ENCODE measurements around the gene WDR1.

The WDR1 gene

DNA sequence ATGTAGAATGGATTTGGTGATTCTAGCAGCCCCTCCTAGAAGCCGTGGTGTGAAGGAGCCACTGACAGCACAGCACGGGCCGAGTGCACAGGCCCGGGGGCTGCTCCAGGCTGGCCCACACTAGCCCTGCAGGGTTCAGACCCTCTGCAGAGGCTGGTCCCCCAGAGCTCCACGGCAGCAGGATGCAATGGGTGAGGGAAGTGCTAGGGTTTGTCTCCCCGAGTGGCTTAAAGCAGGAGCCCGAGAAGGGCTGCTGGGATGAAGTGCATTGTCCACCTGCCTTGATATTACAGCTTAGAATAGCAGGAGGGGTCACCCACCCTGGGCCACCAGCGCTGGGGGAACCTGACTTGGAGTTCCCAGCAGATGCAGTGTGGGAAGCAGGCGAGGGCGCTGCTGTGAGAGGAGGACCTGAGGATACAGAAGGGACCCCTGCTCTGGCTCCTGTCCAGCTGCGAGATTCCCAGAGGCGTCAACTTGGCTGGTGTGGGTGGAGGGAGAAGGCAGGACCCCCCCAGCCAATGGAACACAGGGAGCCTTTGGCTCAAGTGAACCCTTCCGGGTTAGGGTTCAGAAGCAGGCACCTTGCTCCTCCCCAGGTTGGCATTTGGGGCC lies 30.0 kb downstream of the WDR1 start:
- DNase-seq (ENCODE audit: low read depth in 1 of 2, low spot score in 1 of 2), result no peak

GRCh38 chr4:10085828-10086505 lies 30.6 kb downstream of the WDR1 start:
- DNase-seq (ENCODE audit: low read depth in 1 of 2, low spot score in 1 of 2), result no peak

- DNase-seq (ENCODE audit: low read depth in 1 of 2, low spot score in 1 of 2), result no peak
Measured at GRCh38 chr4:10085386-10085785, 31.2 kb downstream of the WDR1 start.

DNA sequence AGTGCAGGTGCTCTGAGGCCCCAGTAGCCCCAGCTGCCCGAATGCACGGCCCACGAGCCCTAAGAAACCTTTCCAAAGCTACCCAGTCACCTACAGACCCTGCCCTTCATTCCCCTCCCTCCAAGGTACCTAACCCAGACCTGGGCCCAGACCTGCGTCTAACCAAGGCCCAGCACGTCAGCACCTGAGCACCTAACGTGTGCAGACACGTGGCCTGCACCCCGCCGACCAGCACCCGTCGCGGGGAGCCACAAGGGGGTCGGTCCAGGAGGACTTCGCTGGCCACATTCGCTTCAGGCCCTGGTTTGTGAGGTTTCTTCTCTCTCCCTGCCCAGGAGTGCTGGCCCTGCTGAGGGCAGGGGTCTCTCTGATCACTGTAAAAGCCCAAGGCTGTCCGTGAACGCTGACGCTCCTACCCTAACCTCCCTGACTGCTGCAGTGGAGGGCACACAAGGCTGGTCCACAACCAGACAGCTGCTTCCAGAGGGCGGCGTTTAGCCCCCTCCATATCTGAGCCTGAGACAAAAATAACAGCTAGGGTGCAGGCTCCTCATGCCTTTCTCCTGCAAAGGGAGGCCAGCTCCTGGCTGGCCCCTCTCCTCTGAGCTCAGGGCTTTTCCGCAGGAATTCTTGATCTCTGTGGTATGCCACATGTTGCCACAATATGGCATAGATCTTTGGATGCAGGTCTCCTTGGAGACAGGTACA lies 31.8 kb downstream of the WDR1 start:
- DNase-seq (ENCODE audit: low read depth in 1 of 2, low spot score in 1 of 2), result no peak

GRCh38 chr4:10083861-10084641 lies 32.5 kb downstream of the WDR1 start:
- no peak for DNase-seq (ENCODE audit: low read depth in 1 of 2, low spot score in 1 of 2)

- no peak for DNase-seq (ENCODE audit: low read depth in 1 of 2, low spot score in 1 of 2)
Measured at GRCh38 chr4:10083331-10083771, 33.2 kb downstream of the WDR1 start.

DNA sequence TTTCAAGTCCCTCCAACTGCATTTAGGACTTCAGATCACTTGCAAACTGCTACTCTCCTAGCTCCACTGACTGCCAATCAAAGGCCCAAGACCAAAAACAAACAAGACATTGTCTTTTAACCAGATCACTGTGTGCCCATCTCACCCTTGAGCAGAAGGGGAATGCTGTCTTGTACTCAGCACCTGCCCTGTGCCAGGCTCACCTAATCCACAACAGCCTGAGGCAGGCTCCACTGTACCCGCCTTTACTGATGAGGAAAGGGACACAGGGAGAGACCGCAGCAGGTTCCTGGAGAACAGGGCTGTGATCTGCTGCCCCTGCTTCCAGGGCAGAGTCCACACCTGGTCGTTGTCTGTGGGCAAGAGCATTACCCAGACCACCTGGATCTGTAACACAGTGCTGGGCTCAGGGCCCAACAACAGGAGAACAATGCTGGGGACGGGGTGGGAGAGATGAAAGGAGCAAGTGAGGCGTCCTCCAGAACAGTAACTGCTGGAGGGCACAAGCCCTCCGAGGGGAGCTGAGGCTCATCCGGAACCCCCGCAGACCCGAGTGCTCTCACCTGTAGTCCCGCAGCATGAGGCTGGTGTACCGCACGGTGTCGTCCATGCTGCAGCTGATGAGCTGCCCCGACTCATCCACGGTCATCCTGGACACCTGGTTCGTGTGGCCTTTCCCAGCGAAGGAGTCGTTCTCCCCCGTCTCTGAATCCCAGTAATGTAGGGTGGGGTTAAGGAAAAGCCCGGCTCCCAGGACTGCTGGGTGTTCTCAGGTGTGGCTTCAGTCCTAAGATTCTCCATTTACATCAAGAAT lies 33.9 kb downstream of the WDR1 start:
- no peak for DNase-seq (ENCODE audit: low read depth in 1 of 2, low spot score in 1 of 2)

- no peak for DNase-seq (ENCODE audit: low read depth in 1 of 2, low spot score in 1 of 2)
Measured at GRCh38 chr4:10082047-10082446, 34.6 kb downstream of the WDR1 start.

- no peak for DNase-seq (ENCODE audit: low read depth in 1 of 2, low spot score in 1 of 2)
Measured at GRCh38 chr4:10081218-10081606, 35.4 kb downstream of the WDR1 start.

DNA sequence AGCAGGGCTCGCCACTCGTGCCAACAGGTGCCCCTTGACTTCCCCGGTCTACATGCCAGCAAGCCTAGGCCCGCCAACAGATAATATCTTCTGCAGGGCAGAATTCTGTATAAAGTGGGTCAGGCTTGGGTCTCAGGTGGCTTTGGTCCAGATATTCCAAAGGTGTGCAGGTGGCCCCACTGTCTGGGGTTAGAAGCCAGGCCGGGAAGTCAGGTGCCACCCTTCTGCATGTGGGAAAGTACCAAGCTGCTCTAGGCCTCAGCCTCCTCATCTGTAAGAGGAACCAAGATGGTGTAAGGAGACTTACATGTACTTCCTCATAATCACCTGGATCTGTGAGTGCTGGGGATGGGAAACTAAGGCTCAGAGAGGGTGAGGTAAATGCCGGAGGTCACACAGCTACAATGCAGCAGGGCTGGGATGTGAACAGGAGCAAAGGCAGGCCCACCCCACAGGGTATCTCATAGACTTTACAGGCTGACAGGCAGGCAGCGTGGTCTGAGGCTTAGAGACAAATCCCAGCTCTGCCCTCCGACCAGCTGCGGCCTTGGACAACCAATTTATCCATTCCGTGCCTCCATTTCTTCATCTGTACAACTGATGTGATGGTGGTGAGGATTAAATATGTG lies 35.9 kb downstream of the WDR1 start:
- no peak for DNase-seq (ENCODE audit: low read depth in 1 of 2, low spot score in 1 of 2)

DNA sequence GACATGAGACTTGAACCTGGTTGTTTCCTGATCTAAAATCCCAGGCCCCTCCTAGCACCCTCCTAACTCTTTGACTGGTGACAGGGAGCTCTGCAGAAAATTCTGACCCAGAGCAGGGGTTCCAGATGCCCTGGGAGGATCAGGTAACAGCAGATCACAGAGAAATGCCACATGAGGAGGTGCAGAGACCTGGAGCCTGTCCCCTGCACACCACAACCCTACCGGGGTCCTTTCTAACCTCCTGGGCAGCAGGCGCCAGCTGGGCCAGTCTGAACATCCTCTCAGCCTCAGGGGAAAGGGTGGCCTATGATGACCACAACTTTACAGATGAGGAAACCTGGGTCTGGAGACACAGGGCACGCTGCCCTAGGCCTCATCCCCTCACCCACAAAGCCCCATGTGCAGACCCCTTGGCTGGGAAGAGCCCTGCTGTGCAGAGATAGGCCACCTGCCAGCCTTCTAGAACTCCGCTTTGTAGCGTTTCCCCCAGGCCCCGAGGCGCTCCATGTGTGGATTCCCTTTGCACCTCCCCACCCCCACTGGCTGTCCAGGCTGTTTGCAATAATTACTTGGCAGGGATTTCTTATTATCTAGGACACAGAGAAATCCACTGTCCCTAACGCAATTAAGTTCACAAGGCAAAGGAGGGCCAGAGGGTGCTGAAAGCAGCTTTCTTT lies 36.5 kb downstream of the WDR1 start:
- no peak for DNase-seq (ENCODE audit: low read depth in 1 of 2, low spot score in 1 of 2)

- DNase-seq (ENCODE audit: low read depth in 1 of 2, low spot score in 1 of 2), result no peak
Measured at GRCh38 chr4:10079256-10079655, 37.3 kb downstream of the WDR1 start.

- no peak for DNase-seq (ENCODE audit: low read depth in 1 of 2, low spot score in 1 of 2)
Measured at GRCh38 chr4:10078481-10079233, 37.9 kb downstream of the WDR1 start.

DNA sequence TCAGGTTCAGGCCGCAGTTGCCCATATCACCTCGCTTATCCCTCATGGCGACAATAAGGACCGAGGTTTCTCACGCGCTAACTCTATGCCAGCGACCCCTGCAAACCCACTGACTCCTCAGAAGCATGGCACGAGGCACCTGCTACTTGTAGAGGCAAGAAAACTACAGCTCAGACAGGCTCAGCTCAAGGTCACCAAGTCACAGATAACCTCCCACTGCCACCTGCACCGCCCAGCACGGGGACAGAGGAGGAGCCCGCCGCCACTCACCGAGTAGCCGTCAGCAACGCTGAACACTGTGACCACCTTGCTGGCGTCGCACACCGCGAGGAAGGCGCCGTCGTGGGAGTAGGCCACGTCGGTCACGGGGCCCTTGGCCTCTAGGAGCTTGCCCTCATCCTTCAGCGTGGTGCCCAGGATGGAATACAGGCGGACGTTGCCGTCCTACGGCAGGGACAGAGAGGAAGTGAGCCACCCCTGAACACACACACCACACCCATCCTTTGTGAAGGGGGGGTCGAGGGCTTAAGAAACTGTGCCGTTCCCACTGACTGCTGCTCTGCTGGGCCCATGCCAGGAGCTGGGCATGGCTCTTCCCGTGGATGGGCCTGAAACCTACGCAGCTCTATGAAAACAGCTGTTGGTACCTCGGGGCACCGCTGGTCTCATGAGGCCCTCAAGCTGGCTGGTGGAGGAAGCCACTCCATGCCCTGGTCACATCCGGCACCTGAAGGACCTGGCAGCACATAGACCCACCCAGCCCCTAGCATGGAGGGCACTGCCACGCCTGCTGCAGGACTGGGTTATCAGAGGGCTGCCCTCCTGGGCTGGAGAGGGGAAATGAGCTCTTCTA lies 38.9 kb downstream of the WDR1 start:
- peak in 1 of 2 donors; percentile 0 for DNase-seq (ENCODE audit: low read depth in 1 of 2, low spot score in 1 of 2)

DNA sequence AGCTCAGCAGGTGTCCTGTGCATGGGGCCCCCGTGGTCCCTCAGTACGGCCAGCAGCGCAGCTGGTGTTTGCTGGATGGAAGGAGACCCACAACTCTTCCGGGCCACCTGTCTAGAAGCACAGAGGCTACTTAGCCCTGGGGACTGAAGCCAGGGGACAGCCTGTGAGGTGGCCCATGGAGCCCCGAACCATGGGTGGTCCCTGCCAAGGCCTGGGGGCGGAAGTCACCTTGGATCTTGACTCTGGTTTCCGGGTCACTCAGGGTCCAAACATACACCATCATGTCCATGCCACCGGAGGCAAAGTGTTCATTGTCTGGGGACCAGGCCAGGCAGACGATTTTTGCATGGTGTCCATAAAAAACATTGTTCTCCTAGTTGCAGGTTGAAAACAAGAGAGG lies 39.5 kb downstream of the WDR1 start:
- no peak for DNase-seq (ENCODE audit: low read depth in 1 of 2, low spot score in 1 of 2)

- no peak for DNase-seq (ENCODE audit: low read depth in 1 of 2, low spot score in 1 of 2)
Measured at GRCh38 chr4:10075953-10076391, 40.6 kb downstream of the WDR1 start.

DNA sequence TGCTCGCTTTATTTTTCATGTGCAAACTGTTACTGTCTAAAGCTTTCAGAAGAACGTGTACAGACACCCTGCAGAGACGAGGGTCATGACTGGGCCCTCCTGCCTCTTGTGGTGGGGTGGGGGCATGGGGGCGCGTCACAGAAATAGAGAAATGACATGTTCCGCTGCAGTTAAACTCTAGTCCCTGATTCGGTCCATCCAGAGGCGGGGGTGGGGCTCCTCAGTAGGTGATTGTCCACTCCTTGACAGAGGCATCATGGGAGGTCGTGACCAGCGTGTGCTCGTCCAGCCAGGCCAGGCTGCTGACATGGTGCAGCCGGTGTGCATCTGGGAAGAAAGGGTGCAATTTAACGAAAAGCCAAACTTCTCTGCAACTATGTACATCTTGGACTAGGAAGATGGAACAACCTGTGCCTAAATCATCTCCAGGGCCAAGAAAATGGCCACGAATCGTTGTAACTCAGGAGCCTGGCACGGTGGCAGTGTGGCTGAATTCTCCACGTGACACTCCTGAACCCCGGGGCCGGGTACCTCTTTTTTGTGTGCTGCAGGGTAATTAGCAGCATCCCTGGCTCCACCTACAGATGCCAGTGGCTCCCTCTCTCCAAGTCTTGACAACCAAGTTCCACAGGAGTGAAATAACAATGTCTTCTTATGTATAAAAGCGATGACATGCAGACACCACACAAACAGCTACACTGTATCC lies 41.3 kb downstream of the WDR1 start:
- no peak for DNase-seq (ENCODE audit: low read depth in 1 of 2, low spot score in 1 of 2)

DNA sequence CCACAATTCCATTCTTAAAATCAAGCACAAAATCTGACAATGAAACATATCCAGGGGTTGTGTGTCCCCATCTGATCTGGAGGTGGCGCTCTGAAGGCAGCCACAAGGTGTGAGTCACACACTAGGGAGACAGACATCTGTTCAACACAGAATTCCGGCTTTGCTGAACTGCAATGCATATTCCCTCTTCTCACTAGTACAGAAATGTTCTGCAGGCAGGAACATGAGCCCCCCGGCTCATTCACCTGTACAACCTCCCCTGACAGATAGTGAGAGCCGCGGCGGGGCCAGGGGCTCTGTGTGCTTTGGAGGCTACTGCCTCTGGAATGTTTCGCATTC lies 41.9 kb downstream of the WDR1 start:
- DNase-seq (ENCODE audit: low read depth in 1 of 2, low spot score in 1 of 2), result no peak

All from stimulated activated CD4-positive, alpha-beta T cell treated with anti-CD3 and anti-CD28 coated beads, Interleukin-15, amount 100 ng/mL, for 1 hour (primary cell).